ENCODE results near the gene MLKL.
A peak's percentile ranks its signal among the peaks of the same experiment; 100 is the strongest.
"Not testable (repeated sequence)": the region's sequence is repeated elsewhere in the genome, so short reads cannot be mapped to it uniquely, and the experiment has no call there.

The MLKL gene

GRCh38 chr16:74732707-74733350 is 32.2 kb upstream of the MLKL start:
- no peak for DNase-seq (ENCODE audit: low read depth)

DNA sequence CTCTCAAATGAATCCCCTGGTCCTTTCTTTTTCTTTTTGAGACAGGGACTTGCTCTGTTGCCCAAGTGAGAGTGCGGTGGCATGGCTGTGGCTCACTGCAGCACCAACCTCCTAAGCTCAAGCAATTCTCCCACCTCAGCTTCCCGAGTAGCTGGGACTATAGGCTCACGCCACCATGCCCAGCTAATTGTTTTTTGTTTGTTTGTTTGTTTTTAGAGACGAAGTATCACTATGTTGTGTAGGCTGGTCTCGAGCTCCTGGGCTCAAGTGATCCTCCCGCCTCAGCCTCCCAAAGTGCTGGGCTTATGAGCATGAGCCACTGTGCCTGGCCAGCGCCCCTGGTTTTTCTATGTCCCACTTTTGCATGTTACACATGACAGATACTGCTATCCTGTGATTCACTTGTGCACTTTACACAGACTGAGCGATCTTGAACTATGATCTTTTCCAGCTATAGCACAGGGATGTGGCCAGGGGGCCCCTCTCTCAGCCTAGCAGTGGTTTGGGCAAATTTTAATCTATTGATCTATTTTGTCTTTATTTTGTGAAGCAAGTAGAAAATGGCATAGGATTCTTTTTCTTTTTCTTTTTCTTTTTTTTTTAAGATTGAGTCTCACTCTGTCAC is 31.3 kb upstream of the MLKL start:
- no peak for DNase-seq (ENCODE audit: low read depth)

DNA sequence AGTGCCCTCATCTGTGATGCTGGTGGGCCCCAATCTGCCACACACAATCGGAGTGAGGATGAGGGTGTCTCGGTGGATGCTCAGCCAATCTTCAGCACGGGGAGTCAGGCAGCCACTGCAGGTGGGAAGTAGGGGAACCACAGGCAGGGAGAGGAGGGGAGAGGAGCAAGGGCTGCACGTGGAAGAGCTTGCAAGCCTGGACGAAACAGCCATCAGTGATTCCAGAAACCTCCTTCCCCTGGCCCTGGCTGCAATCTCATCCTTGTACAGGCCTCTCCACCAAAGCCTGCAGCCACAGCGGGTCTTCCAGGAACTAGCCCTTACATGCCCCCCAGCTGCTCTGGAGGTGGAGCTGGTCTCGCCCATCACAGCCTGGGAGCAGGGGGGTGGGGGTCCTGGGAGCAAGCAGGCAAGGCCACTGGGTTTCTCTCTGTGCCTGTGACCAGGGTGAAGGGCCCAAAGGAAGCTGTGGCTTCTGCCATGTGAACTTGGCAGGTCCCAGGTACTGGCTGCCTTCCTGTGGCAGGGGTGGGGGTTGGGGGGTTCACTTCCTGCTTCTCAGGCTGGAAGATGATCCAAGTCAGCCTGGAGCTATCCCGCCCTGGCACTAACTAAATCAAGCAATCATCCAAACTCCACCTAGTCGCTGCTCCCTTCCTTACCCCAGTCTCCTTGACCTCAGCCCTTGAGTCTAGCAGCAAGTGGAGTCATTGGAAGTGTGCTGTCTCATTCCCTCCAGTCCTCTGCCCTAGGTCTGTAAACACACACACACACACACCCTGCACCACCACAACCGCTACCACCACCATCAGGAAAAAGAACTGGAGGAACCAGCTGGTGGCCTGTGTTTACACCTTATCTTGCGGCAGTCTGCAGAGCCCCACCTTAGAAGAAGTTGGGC is 29.4 kb upstream of the MLKL start:
- DNase-seq (ENCODE audit: low read depth) = no peak

DNA sequence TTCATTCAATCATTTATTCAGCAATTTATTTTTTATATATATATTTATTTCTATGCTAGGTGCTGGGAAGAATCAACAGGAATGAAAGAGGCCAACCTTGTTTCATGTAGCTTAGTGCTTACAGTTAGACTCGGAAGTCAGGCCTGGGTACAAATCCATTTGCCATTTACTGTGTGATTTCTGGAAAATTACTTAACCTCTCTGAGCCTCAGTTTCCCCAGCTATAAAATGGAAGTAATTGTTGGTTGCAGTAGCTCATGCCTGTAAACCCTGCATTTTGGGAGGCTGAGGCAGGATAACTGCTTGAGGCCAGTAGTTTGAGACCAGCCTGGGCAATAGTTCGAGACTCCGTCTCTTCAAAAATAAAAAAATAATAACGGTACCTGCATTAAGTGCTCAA is 27.2 kb upstream of the MLKL start:
- DNase-seq (ENCODE audit: low read depth) = no peak

- no peak for DNase-seq (ENCODE audit: low read depth)
These were observed 26.1 kb upstream of the MLKL start for GRCh38 chr16:74726716-74727115.

- no peak for DNase-seq (ENCODE audit: low read depth)
These were observed 25.2 kb upstream of the MLKL start for GRCh38 chr16:74725651-74726455.

- peak; percentile 4 for DNase-seq (ENCODE audit: low read depth)
These were observed 24.3 kb upstream of the MLKL start for GRCh38 chr16:74724820-74725549.

DNA sequence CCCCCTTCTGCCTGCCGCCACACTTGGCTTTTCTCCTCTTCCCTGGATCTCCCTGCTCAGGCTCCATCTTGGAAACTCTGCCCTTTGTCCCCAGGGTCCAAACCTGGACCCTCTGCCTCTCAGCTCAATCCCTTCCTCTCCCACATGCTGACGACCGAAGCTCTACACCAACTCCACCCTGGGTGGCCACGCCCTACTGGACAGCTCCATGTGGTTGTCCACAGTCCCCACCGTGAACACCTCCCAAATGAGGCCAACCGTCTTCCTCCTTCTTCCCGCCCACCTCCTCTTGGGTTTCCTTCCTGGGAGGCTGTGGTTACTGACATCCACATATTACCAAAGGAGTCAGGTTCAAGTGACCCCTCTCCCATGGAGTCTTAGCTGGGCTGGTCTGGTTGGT is 22.6 kb upstream of the MLKL start:
- no peak for DNase-seq (ENCODE audit: low read depth)

DNA sequence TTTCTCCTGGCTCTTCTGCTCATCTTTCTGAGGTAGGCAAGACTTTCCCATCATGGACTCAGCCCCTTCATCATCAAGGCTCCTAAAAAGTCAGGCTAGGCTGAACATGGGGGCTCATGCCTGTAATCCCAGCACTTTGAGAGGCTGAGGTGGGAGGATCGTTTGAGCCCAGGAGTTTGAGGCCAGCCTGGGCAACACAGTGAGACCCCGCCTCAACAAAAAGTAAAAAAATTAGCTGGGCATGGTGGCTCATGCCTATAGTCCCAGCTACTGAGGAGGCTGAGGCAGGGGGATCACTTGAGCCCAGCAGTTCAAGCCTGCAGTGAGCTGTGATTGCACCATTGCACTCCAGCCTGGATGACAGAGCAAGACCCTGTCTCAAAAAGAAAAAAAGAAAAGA is 21.5 kb upstream of the MLKL start:
- not testable (repeated sequence) for DNase-seq (ENCODE audit: low read depth)

GRCh38 chr16:74721716-74722115 is 21.1 kb upstream of the MLKL start:
- no peak for DNase-seq (ENCODE audit: low read depth)

DNA sequence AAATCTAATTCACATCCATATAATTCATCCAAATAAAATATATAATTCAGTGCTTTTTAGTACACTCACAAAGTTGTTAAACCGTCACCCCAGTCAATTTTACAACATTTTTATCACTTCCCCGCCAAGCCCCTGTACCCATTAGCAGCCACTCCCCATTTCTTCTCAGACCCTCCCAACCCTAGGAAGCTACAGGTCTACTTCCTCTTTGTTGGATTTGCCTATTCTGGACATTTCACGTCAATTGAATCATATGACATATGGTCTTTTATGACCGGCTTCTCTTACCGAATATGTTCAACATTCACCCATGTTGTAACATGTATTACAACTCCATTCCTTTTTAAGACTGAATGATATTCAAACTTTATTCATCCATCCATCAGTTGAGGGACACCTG is 19.9 kb upstream of the MLKL start:
- DNase-seq (ENCODE audit: low read depth) = no peak

- DNase-seq (ENCODE audit: low read depth) = no peak
These were observed 18.3 kb upstream of the MLKL start for GRCh38 chr16:74718741-74719610.

- DNase-seq (ENCODE audit: low read depth) = no peak
These were observed 17.5 kb upstream of the MLKL start for GRCh38 chr16:74718140-74718539.

DNA sequence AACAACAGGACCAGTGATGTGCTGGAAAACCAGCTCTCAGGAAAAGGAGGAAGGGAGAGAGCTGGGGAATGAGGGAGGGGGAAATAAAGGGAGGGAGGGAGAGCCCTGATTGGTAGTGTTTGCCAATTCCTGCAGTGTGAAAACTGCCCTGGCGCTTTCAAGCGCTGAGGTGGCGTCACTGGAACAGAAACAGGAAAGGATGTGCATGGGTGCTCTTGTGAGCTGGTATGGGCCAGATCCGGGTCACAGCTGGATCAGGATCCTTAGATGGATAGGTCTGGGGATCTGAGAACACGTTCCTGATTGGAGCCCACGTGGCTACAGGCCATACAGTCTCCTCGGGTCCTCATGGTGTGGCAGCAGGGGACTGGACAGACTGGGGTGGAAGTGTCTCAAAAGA is 16.7 kb upstream of the MLKL start:
- no peak for DNase-seq (ENCODE audit: low read depth)

DNA sequence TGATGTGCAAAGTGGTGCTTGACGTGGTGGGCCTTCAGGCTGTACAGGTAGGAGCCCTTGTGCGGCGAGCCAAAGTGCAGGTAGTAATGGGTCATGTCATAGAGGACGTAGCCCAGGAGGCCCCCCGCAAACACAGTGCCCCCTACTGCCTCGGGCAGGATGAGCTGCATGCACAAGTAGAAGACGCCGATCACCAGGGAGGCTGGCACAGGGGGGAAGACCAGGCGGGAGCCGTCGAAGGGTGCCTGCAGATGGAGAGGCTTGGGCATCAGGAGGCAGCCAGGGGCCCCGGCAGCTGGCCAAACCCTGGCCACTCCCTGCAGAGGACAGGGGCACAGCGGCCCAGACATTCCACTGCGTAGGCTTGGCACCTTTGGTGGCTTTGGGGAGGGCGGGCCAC is 15.7 kb upstream of the MLKL start:
- no peak for DNase-seq (ENCODE audit: low read depth)

DNA sequence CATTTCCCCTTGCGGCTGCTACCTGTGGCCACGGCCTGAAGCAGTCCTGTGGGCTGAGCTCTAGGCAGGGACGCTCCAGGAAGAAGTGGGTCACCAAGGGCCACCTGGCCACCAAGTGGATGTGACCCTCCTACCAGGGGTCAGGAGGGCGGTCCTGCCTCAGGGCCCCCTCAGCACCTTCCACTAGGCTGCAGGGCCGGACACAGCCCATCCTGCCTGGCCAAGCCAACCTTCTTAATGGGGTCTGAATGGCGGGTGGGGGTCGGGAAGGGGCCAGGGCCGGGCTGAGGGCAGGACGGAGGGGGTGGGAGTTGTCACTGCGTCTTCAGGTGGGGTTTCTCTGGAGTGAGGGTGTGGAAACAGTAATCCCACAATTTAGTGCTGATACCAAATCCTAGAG is 13.2 kb upstream of the MLKL start:
- DNase-seq (ENCODE audit: low read depth) = no peak

GRCh38 chr16:74713325-74713724 is 12.7 kb upstream of the MLKL start:
- DNase-seq (ENCODE audit: low read depth) = no peak

DNA sequence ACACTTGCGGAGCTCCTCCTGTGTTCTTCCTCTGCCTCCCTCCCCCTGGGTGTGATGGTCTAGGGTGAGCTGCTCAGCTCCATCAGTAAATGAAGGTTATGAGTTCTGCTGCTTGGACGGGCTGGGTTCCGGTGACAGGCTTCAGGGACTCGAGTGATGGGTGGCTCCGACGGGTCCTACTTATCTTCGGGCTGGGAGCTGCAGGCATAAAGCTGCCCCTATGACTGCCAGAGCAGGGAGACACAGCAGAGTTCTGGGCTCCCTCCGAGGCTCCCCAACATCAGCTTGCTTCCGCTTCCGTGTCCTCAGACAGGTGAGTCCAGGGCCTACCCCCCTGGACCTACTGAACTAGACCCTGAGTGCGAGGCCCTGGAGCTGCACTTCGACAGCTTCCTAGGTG is 11.3 kb upstream of the MLKL start:
- no peak for DNase-seq (ENCODE audit: low read depth)

GRCh38 chr16:74710401-74710800 is 9.7 kb upstream of the MLKL start:
- no peak for DNase-seq (ENCODE audit: low read depth)

- DNase-seq (ENCODE audit: low read depth) = peak; percentile 41
These were observed 8.8 kb upstream of the MLKL start for GRCh38 chr16:74709441-74709877.

GRCh38 chr16:74700116-74700437 is 585 bp downstream of the MLKL start:
- DNase-seq (ENCODE audit: low read depth) = no peak
